HG02885 (cell line): ENCODE measurements around the gene USP17L30.
"Not testable (repeated sequence)": the region's sequence is repeated elsewhere in the genome, so short reads cannot be mapped to it uniquely, and the experiment has no call there.

Experiments used
- ATAC-seq: cut with Tn5 transposase; IDR thresholded peaks from one replicate; pipeline ENCODE4 v1.9.1; 2021; ENCODE audit warnings: mild to moderate bottlenecking; ENCODE audit not compliant: unreplicated experiment, poor library complexity

Gene USP17L30

GRCh38 chr4:9362829-9363228 is at the start of gene USP17L30:
USP17L30 (plus strand) TSS chr4:9363129; CDS start chr4:9363129, 0 bp downstream.
- ATAC-seq: not testable (repeated sequence)

GRCh38 chr4:9324191-9324590 is 38.7 kb upstream of the USP17L30 start:
- ATAC-seq: not testable (repeated sequence)

- not testable (repeated sequence) for ATAC-seq
Observed at GRCh38 chr4:9324865-9325264, 38.1 kb upstream of the USP17L30 start, which contains the start of gene USP17L24. USP17L24 (plus strand) TSS chr4:9325165; CDS start chr4:9325165, 0 bp downstream.

GRCh38 chr4:9329611-9330010 is 33.3 kb upstream of the USP17L30 start, which contains the start of gene USP17L25:
USP17L25 (plus strand) TSS chr4:9329911; CDS start chr4:9329911, 0 bp downstream.
- not testable (repeated sequence) for ATAC-seq

GRCh38 chr4:9334358-9334757 is 28.6 kb upstream of the USP17L30 start, which contains the start of gene USP17L26:
USP17L26 (plus strand) TSS chr4:9334658; CDS start chr4:9334658, 0 bp downstream.
- not testable (repeated sequence) for ATAC-seq

- ATAC-seq: not testable (repeated sequence)
Observed at GRCh38 chr4:9339103-9339502, 23.8 kb upstream of the USP17L30 start, which contains the start of gene USP17L5. USP17L5 (plus strand) TSS chr4:9339403; CDS start chr4:9339403, 0 bp downstream.

GRCh38 chr4:9343848-9344247 is 19.1 kb upstream of the USP17L30 start, which contains the start of gene USP17L27:
USP17L27 (plus strand) TSS chr4:9344148; CDS start chr4:9344148, 0 bp downstream.
- ATAC-seq: not testable (repeated sequence)

DNA sequence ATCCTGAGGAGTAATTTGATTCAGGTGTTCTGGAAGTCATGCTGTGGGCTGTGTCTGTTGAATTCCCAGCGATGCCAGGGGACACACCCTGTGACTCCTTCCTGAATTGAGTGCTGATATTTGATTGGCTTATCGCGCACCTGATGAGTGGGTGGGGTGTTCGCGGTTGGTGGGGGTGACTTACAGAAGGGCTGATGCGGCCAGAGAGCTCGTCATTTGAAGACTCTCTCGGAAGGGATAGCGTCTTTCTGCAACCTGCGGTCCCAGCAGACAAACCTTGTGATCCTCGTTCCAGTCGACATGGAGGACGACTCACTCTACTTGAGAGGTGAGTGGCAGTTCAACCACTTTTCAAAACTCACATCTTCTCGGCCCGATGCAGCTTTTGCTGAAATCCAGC is 14.3 kb upstream of the USP17L30 start, which contains the start of gene USP17L28:
Gene USP17L28 (plus strand): TSS at position 301 of the 400 bp plus-strand sequence. CDS start 0 bp downstream, at position 301.
- not testable (repeated sequence) for ATAC-seq

GRCh38 chr4:9350866-9351265 is 12.1 kb upstream of the USP17L30 start:
- not testable (repeated sequence) for ATAC-seq

DNA sequence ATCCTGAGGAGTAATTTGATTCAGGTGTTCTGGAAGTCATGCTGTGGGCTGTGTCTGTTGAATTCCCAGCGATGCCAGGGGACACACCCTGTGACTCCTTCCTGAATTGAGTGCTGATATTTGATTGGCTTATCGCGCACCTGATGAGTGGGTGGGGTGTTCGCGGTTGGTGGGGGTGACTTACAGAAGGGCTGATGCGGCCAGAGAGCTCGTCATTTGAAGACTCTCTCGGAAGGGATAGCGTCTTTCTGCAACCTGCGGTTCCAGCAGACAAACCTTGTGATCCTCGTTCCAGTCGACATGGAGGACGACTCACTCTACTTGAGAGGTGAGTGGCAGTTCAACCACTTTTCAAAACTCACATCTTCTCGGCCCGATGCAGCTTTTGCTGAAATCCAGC is 9.6 kb upstream of the USP17L30 start, which contains the start of gene USP17L29:
Gene USP17L29 (plus strand): TSS at position 301 of the 400 bp plus-strand sequence. CDS start 0 bp downstream, at position 301.
- not testable (repeated sequence) for ATAC-seq

- not testable (repeated sequence) for ATAC-seq
Observed at GRCh38 chr4:9379881-9380280, 17.0 kb downstream of the USP17L30 start.

DNA sequence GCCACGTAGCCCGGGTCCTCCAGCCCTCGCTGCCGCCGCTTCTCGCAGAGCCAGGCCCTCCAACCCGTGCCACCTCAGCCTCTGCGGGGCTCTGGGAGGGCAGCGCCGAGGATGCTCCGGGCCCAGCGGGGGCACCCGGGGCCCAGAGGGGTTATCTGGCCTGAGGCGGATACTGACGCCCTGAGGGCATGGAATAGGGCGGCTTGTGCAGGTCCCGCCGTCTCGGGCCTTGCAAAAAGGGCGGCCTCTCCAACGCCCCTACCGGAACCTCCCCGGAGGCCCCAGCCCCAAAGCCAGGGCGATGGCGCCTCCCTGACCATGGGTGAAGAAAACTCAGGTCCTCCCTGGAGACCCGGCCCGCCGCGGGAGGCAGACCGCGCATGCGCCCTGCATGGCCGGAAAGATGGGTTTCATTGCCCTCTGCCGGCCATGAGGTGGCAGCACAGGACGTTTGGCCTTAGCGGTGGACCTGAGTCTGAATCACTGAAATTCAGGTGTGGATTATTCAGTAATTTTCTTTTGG is 18.1 kb downstream of the USP17L30 start:
- ATAC-seq: peak; percentile 69

DNA sequence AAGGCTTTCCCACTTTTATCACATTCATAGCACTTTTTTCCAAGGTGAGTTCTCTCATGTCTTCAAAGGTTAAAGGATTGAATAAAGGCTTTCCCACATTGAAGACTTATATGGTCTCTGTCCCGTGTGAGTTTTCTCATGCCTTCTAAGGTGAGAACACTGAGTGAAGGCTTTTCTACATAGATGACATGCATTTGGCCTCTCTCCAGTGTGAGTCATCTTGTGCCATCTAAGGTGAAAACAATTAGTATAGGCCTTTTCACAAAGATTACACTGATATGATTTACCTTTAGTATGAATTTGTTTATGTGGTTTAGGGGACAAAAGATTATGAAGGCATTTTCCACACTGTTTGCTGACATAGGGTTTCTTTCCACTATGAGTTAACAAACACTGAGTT is 21.2 kb downstream of the USP17L30 start:
- ATAC-seq: no peak

DNA sequence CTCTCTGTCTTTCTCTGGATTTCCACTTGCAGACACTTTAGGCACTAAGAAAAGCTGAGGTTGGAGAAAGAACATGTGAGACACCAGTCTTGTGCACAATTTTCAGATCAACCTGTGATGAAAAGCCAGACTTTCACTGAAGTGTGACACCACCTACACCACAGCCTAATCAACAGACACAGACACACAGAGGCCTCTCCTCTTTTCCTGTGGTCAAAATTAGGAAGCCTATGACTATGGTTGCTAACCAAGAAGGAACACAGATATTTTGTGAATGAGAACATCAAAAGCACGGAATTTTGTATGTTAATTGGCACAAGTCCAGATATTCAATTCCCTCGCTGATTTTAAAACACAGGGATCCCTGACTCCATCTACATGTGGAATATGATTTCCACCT is 26.1 kb downstream of the USP17L30 start:
- ATAC-seq: not testable (repeated sequence)

- ATAC-seq: not testable (repeated sequence)
Observed at GRCh38 chr4:9405774-9406173, 42.8 kb downstream of the USP17L30 start.

GRCh38 chr4:9406491-9406890 is 43.6 kb downstream of the USP17L30 start:
- not testable (repeated sequence) for ATAC-seq

GRCh38 chr4:9409793-9410192 is 46.9 kb downstream of the USP17L30 start:
- no peak for ATAC-seq
